GM19193 (cell line): ENCODE measurements around the gene PLS1.

Experiments used
- POLR2A ChIP-seq: IDR thresholded peaks from 4 replicates; pipeline ENCODE4 v1.6.1; 2011; ENCODE audit not compliant: insufficient read depth, insufficient read length; ENCODE audit errors: extremely low read depth

The PLS1 gene

GRCh38 chr3:142624341-142625152 lies 28.4 kb downstream of the PLS1 start:
- no peak for TF ChIP-seq POLR2A

- no peak for TF ChIP-seq POLR2A
Measured at GRCh38 chr3:142625153-142625440, 28.9 kb downstream of the PLS1 start.

GRCh38 chr3:142626971-142627370 lies 30.8 kb downstream of the PLS1 start:
- TF ChIP-seq POLR2A = no peak

- no peak for TF ChIP-seq POLR2A
Measured at GRCh38 chr3:142628801-142629200, 32.6 kb downstream of the PLS1 start.

- TF ChIP-seq POLR2A = no peak
Measured at GRCh38 chr3:142633073-142633472, 36.9 kb downstream of the PLS1 start.

- TF ChIP-seq POLR2A = no peak
Measured at GRCh38 chr3:142636050-142636449, 39.9 kb downstream of the PLS1 start.

- no peak for TF ChIP-seq POLR2A
Measured at GRCh38 chr3:142636664-142637063, 40.5 kb downstream of the PLS1 start.

GRCh38 chr3:142638291-142638690 lies 42.1 kb downstream of the PLS1 start:
- TF ChIP-seq POLR2A = no peak

- TF ChIP-seq POLR2A = no peak
Measured at GRCh38 chr3:142641504-142641903, 45.3 kb downstream of the PLS1 start.

GRCh38 chr3:142642956-142643355 lies 46.8 kb downstream of the PLS1 start:
- TF ChIP-seq POLR2A = no peak

- TF ChIP-seq POLR2A = no peak
Measured at GRCh38 chr3:142644502-142644901, 48.3 kb downstream of the PLS1 start.

- TF ChIP-seq POLR2A = no peak
Measured at GRCh38 chr3:142645236-142645793, 49.1 kb downstream of the PLS1 start.

GRCh38 chr3:142646020-142646785 lies 50.0 kb downstream of the PLS1 start:
- TF ChIP-seq POLR2A = no peak

GRCh38 chr3:142647856-142648255 lies 51.7 kb downstream of the PLS1 start:
- TF ChIP-seq POLR2A = no peak

- TF ChIP-seq POLR2A = no peak
Measured at GRCh38 chr3:142648950-142649349, 52.8 kb downstream of the PLS1 start.
